Mucosa of descending colon (tissue), 3 donors: Measurements from ENCODE around the gene CRKL. TPM values are rescaled to one million over a fixed set of nuclear protein-coding genes. Genes with fewer than 3 reads are reported as not detected.
A peak's percentile ranks its signal among the peaks of the same experiment; 100 is the strongest.

ENCODE experiments used
- ATAC-seq: fragments of 200-7000 bp; cut with Tn5 transposase; one replicate; pipeline ENCODE4 v1.9.1; 2020; ENCODE audit warnings: mild to moderate bottlenecking, moderate library complexity
- DNase-seq, 3 donors: peaks; one replicate each; pipeline ENCODE4 v3.0.0-alpha.2; 2020
- H3K36me3 ChIP-seq: fragments of 200-600 bp; one replicate; pipeline ENCODE4 v1.8.0; 2021; ENCODE audit warnings: low read depth, mild to moderate bottlenecking
- H3K4me1 ChIP-seq: fragments of 200-600 bp; one replicate; pipeline ENCODE4 v1.8.0; 2021; ENCODE audit warnings: low read depth, mild to moderate bottlenecking
- H3K4me3 ChIP-seq: fragments of 200-600 bp; one replicate; pipeline ENCODE4 v1.8.0; 2021; ENCODE audit warnings: mild to moderate bottlenecking
- H3K9me3 ChIP-seq: fragments of 200-600 bp; one replicate; pipeline ENCODE4 v1.8.0; 2021; ENCODE audit warnings: mild to moderate bottlenecking
- CTCF ChIP-seq: fragments of 200-600 bp; IDR thresholded peaks from one replicate; pipeline ENCODE4 v1.8.0; 2022; ENCODE audit warnings: antibody characterized with exemption, mild to moderate bottlenecking
- intact Hi-C, 2 donors: fragments of 100-400 bp; cut with DNase I in 1 of 2; cut with micrococcal nuclease in 1 of 2; formaldehyde crosslinking; loops; one replicate each; pipeline versions ENCODE4 v1.11.0 to v1.11.1; 2022; cut with DNase I, micrococcal nuclease
- total RNA-seq, 3 donors: library from RNA; stranded (reverse); fragmentation: NEBNext Ultra II Directional in 2 of 3; extraction: Animal tissue kit (Norgen Biotek cat#: 25700) in 2 of 3; gene quantifications; one replicate each; pipeline versions ENCODE4 v1.2.1 to v1.2.4, GENCODE V29; 2021 to 2023
- donor health status: DM: no; HTN: no; CAD: no; lungs with moderate emphysema.
- donor health status: DM: no; HTN: no; CAD: no.
- donor health status: DM: no; HTN: yes; CAD: no.

The CRKL gene
- total RNA-seq, 3 donors from 2014 or later, result 48.7 to 63.4 (median 55.3) TPM

- intact Hi-C loops, result no loop called here
Measured at GRCh38 chr22:21000207-21000986, 83.2 kb downstream of the CRKL start.

GRCh38 chr22:21000987-21001600, 83.9 kb downstream of the CRKL start:
- Histone ChIP-seq H3K36me3 (no peaks in the 10 kb centered on the region), H3K9me3 (no peaks in the 10 kb centered on the region), H3K4me1 (peaks cover 30% of the 10 kb centered on the region), H3K4me3 (peak overlapping the region; percentile 67)
- intact Hi-C loops, result no loop called here
- no peak for TF ChIP-seq CTCF
- no peak for ATAC-seq
- DNase-seq, result no peak

More at GRCh38 chr22:21000207-21000986, 83.2 kb downstream of the CRKL start:
- Histone ChIP-seq H3K4me1 (peaks cover 30% of the 10 kb centered on the region), H3K36me3 (no peaks in the 10 kb centered on the region), H3K4me3 (no peak overlapping the region), H3K9me3 (no peaks in the 10 kb centered on the region)
- ATAC-seq (no peak), DNase-seq (no peak)
- no peak for TF ChIP-seq CTCF

- H3K9me3 ChIP-seq, result no peaks in the 10 kb centered on the region
- no peaks in the 10 kb centered on the region for H3K36me3 ChIP-seq
- peak; percentile 98 to 99 (median 98) for DNase-seq
- peaks cover 30% of the 10 kb centered on the region for H3K4me1 ChIP-seq
- intact Hi-C loops, result no loop called here
- ATAC-seq, result peak; percentile 95
- peak within 1 kb of the TSS; percentile 67 for H3K4me3 ChIP-seq
- TF ChIP-seq CTCF, result no peak
Measured at GRCh38 chr22:21001601-21002325, 84.6 kb downstream of the CRKL start, which contains the start of gene THAP7. Gene THAP7 (minus strand): TSS chr22:21002118. CDS start chr22:21001911, 207 bp downstream.

Other genes starting within 250 kb of the CRKL start
- gene SERPIND1, start 143.3 kb upstream of the CRKL start, total RNA-seq, result not detected
- gene PI4KA, start 58.6 kb upstream of the CRKL start, total RNA-seq, result 100 to 1,000 TPM in 1 of 3 donors, 10 to 100 TPM in 2; 77.7 to 130 (median 95.0) TPM
- 10 to 100 TPM; 32.2 to 33.8 (median 32.5) TPM for gene SNAP29, start 58.4 kb upstream of the CRKL start, total RNA-seq
- 100 to 1,000 TPM in 2 of 3 donors, 10 to 100 TPM in 1; 73.1 to 239 (median 181) TPM for gene AIFM3, start 49.8 kb downstream of the CRKL start, total RNA-seq
- gene LZTR1, start 64.9 kb downstream of the CRKL start, total RNA-seq, result 10 to 100 TPM; 42.9 to 71.3 (median 43.6) TPM
- gene THAP7, start 84.7 kb downstream of the CRKL start, total RNA-seq, result 10 to 100 TPM; 16.8 to 27.8 (median 19.8) TPM
- 1 to 10 TPM; 1.4 to 1.6 (median 1.4) TPM for gene P2RX6, start 97.8 kb downstream of the CRKL start, total RNA-seq
- 1 to 10 TPM; 1.4 to 4.0 (median 2.4) TPM for gene SLC7A4, start 115.2 kb downstream of the CRKL start, total RNA-seq
- under 1 TPM in 1 of 3 donors, not detected in 2; 0.31 TPM for gene LRRC74B, start 128.5 kb downstream of the CRKL start, total RNA-seq